T-helper 2 cell treated with Interferon-gamma antibody and Interleukin-4, amounts not matched to agents 100 ng/mL and 5 ng/mL, for 36 hours (primary cell): ENCODE data around the gene TGM2. TPM values are rescaled to one million over a fixed set of nuclear protein-coding genes. Genes with fewer than 3 reads are reported as not detected.

Experiments
- intact Hi-C: fragments of 100-400 bp; cut with micrococcal nuclease; formaldehyde crosslinking; loops from one replicate; pipeline ENCODE4 v1.15.1; 2023
- total RNA-seq: library from RNA; stranded (reverse); gene quantifications from 2 replicates; pipeline ENCODE4 v1.2.3, GENCODE V29; 2022

Gene TGM2
- total RNA-seq, 1 donor from 2014 or later = 0.07 TPM

GRCh38 chr20:38095017-38095686 is 69.9 kb downstream of the TGM2 start:
- intact Hi-C loops = no loop called here

- intact Hi-C loops = no loop called here
Measured at GRCh38 chr20:38094373-38094891, 70.6 kb downstream of the TGM2 start.

DNA sequence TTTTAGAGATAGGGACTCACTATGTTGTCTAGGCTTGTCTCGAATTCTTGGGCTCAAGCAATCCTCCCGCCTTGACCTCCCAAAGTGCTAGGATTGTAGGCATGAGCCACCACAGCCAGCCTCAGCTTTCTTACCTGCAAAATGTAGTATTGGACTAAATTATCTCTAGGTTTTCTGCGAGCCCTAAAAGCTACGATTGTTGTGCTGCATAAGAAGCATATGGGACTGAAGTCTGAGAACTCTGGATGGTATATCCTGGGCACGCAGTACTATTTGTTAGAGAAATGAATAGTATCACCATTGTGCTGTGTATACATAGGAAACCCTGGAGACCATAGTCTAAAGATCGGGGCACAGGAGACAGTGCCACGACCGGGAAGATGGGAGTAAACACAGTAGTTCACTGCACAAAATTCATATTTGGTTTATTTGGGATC is 71.4 kb downstream of the TGM2 start:
- intact Hi-C loops = no loop called here

GRCh38 chr20:38092915-38093314 is 72.2 kb downstream of the TGM2 start:
- intact Hi-C loops = no loop called here

GRCh38 chr20:38092260-38092857 is 72.7 kb downstream of the TGM2 start:
- intact Hi-C loops = no loop called here

GRCh38 chr20:38091441-38092216 is 73.4 kb downstream of the TGM2 start:
- intact Hi-C loops = no loop called here

- intact Hi-C loops = no loop called here
Measured at GRCh38 chr20:38090061-38090460, 75.0 kb downstream of the TGM2 start.

DNA sequence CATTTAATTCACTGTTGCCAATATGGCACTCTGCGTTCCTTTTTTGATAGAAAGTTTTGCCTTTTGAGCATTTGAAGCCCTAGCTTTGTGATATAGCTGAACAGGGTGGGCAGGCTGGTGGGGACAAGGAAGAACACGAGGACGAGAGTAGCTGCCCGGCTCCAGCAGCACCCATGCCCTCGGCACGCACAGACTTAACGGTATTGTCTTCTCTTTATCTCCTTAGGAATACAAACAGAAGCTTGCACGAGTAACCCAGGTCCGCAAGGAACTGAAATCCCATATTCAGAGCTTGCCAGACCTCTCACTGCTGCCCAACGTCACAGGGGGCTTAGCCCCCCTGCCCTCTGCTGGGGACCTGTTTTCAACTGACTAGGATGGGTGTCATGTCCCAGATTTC is 75.6 kb downstream of the TGM2 start:
- intact Hi-C loops = no loop called here

- intact Hi-C loops = no loop called here
Measured at GRCh38 chr20:38085026-38085425, 80.0 kb downstream of the TGM2 start.

GRCh38 chr20:38084425-38084951 is 80.6 kb downstream of the TGM2 start:
- intact Hi-C loops = no loop called here

- intact Hi-C loops = no loop called here
Measured at GRCh38 chr20:38083338-38084048, 81.6 kb downstream of the TGM2 start.

DNA sequence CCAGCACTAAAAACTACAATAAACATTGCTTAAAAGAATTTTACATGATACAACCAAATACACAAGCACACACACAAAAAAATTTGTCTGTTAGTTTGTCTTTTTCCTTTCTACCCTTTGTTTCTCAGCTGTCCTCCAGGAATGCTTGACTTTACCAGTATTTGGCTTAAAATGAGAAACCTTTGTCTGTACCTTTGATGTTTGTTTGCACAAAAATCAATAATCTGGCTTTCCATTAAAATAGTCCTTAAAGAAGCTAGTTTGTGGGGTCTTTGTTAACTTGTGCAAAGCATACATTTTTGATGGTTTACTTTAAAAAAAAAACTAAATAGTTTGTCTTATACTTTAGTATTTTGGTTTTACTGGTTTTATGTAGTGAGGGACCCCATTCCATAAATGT is 82.2 kb downstream of the TGM2 start:
- intact Hi-C loops = no loop called here

GRCh38 chr20:38081575-38081974 is 83.5 kb downstream of the TGM2 start:
- intact Hi-C loops = no loop called here

DNA sequence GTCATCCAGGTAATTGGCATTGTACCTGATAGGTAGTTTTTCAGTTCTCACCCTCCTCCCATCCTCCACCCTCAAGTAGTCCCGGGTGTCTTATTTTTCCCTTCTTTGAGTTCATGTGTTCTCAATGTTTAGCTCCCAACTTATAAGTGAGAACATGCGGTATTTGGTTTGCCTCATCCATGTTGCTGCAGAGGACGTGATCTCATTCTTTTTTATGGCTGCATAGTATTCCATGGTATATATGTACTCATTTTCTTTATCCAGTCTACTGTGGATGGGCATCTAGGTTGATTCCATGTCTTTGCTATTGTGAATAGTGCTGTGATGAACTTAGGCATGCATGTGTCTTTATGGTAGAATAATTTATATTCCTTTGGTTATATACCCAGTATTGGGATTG is 85.7 kb downstream of the TGM2 start:
- intact Hi-C loops = no loop called here

DNA sequence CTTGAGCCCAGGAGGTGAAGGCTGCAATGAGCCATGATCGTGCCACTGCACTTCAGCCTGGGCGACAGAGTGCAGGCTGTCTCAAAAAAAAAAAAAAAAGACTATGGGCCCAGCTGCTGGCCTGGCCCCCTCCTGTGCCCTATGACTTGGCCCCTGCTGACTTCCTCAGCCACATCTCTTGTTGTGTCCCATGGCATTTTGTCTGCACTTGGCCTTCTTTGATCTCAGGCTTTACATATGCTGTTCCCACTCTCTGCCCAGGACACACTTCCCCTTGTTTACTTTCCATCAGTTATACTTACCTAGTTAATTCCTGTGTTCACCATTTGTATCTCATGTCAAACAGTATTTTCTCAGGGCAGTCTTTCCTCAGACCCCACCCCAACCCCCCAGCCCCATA is 87.0 kb downstream of the TGM2 start:
- intact Hi-C loops = no loop called here

Other genes with a start within 250 kb of the TGM2 start
- gene TTI1, start 131.8 kb downstream of the TGM2 start, total RNA-seq = 34.3 and 35.1 TPM in 2 replicates
- gene RPRD1B, start 131.5 kb downstream of the TGM2 start, total RNA-seq = 34.4 and 46.6 TPM in 2 replicates
- not detected in 2 replicates for gene KIAA1755, start 95.5 kb upstream of the TGM2 start, total RNA-seq
- gene BPI, start 138.9 kb upstream of the TGM2 start, total RNA-seq = not detected in 2 replicates
- gene LBP, start 181.2 kb upstream of the TGM2 start, total RNA-seq = not detected in 2 replicates